Keratinocyte (primary cell): ENCODE data around the gene SIK2. TPM values are rescaled to one million over a fixed set of nuclear protein-coding genes. Genes with fewer than 3 reads are reported as not detected.

Source experiments
- DNase-seq: peaks from one replicate; pipeline ENCODE4 v3.0.0-alpha.2; 2011; ENCODE audit warnings: low read depth, missing footprints, low spot score
- FAIRE-seq: peaks from 2 replicates; lab custom pipeline; 2011; peaks lifted over from hg19 to GRCh38; lab: Jason Lieb, UNC
- H2AFZ ChIP-seq: 2 replicates; pipeline ENCODE4 v1.6.0; 2012; ENCODE audit warnings: low read length, control low read depth, inconsistent platforms; ENCODE audit not compliant: control insufficient read depth
- H3K27ac ChIP-seq: 2 replicates; pipeline ENCODE4 v1.5.1; 2011; ENCODE audit warnings: low read length; ENCODE audit not compliant: control insufficient read depth, insufficient read depth
- H3K27me3 ChIP-seq: 3 replicates; pipeline ENCODE4 v1.6.0; 2011; ENCODE audit warnings: low read length; ENCODE audit not compliant: control insufficient read depth, insufficient read depth; ENCODE audit errors: extremely low read depth
- H3K36me3 ChIP-seq, 2 experiments: 2 replicates in 1 of 2; 3 replicates in 1 of 2; pipeline ENCODE4 v1.5.1; 2011; ENCODE audit warnings: low read length in 2 of 2, mild to moderate bottlenecking in 1 of 2; ENCODE audit not compliant: control insufficient read depth in 2 of 2, insufficient read depth in 2 of 2; ENCODE audit errors: extremely low read depth in 1 of 2
- H3K4me1 ChIP-seq: 3 replicates; pipeline ENCODE4 v1.5.1; 2011; ENCODE audit warnings: low read length; ENCODE audit not compliant: control insufficient read depth, insufficient read depth; ENCODE audit errors: extremely low read depth
- H3K4me2 ChIP-seq: 3 replicates; pipeline ENCODE4 v1.6.0; 2011; ENCODE audit warnings: low read depth, low read length; ENCODE audit not compliant: control insufficient read depth, insufficient read depth; ENCODE audit errors: extremely low read depth
- H3K4me3 ChIP-seq, 3 experiments: fragments of 200-600 bp in 1 of 3; sonication (generic) in 1 of 3; 2 replicates in 2 of 3; 3 replicates in 1 of 3; pipeline ENCODE4 v1.5.1; 2011 to 2016; ENCODE audit warnings: low read length in 3 of 3, mild to moderate bottlenecking in 3 of 3, control low read depth in 2 of 3, inconsistent platforms in 1 of 3, low read depth in 1 of 3, mixed read lengths in 1 of 3, mixed run types in 1 of 3, moderate library complexity in 1 of 3; ENCODE audit not compliant: control insufficient read depth in 2 of 3, insufficient read depth in 2 of 3; ENCODE audit errors: extremely low read depth in 1 of 3
- H3K79me2 ChIP-seq: 2 replicates; pipeline ENCODE4 v1.6.0; 2012; ENCODE audit warnings: low read length; ENCODE audit not compliant: control insufficient read depth, insufficient read depth
- H3K9ac ChIP-seq: 3 replicates; pipeline ENCODE4 v1.6.0; 2011; ENCODE audit warnings: low read length; ENCODE audit not compliant: control insufficient read depth, insufficient read depth; ENCODE audit errors: extremely low read depth
- H3K9me1 ChIP-seq: 3 replicates; pipeline ENCODE4 v1.6.0; 2011; ENCODE audit warnings: low read length; ENCODE audit not compliant: control insufficient read depth, insufficient read depth; ENCODE audit errors: extremely low read depth
- H3K9me3 ChIP-seq: 2 replicates; pipeline ENCODE4 v1.5.1; 2012; ENCODE audit warnings: low read depth, low read length; ENCODE audit not compliant: control insufficient read depth
- H4K20me1 ChIP-seq: 3 replicates; pipeline ENCODE4 v1.6.0; 2011; ENCODE audit warnings: low read length; ENCODE audit not compliant: control insufficient read depth, insufficient read depth; ENCODE audit errors: extremely low read depth
- CTCF ChIP-seq, 3 experiments: IDR thresholded peaks in 1 of 3; conservative IDR thresholded peaks in 1 of 3; optimal IDR thresholded peaks in 1 of 3; 2 replicates in 2 of 3; 3 replicates in 1 of 3; pipeline versions ENCODE3 to v1.5.1; 2011; ENCODE audit warnings: low read length in 3 of 3, mild to moderate bottlenecking in 3 of 3, moderate library complexity in 2 of 3, control low read depth in 1 of 3, inconsistent platforms in 1 of 3; ENCODE audit not compliant: insufficient read depth in 2 of 3; ENCODE audit errors: extremely low read depth in 1 of 3
- EZH2 ChIP-seq: IDR thresholded peaks from one replicate; pipeline ENCODE4 v1.6.1; 2012; ENCODE audit warnings: inconsistent platforms, mild to moderate bottlenecking, low read length, moderate library complexity
- dilution Hi-C: fragments of 300-500 bp; cut with MboI; formaldehyde crosslinking; loops from one replicate; pipeline ENCODE4 v1.7.0; 2020; ENCODE audit warnings: low sequenced_read_pairs; ENCODE audit not compliant: extremely low pct_ligation_motif_present
- polyA plus RNA-seq, 5 experiments: library from polyadenylated mRNA; depleted of rRNA in 3 of 5; stranded (reverse) in 3 of 5; stranded (forward) in 1 of 5; unstranded in 1 of 5; fragments of >200 nt; gene quantifications; 1 replicate in 1 of 5; 2 replicates in 3 of 5; 3 replicates in 1 of 5; pipeline versions ENCODE4 v1.2.1 to v1.2.3, GENCODE V29; 2011 to 2012; ENCODE audit warnings: missing spikeins in 2 of 5, low read depth in 1 of 5, low replicate concordance in 1 of 5

SIK2 gene
- polyA plus RNA-seq, 1 donor (not counting 4 experiments of a cell fraction or from before 2014, with no cell fraction given) = 10.0 TPM

GRCh38 chr11:111589886-111590499, 12.3 kb upstream of the SIK2 start:
- Histone ChIP-seq H3K9me3 (no peaks in the 10 kb centered on the region), H3K79me2 (no peaks in the 10 kb centered on the region), H4K20me1 (no peaks in the 10 kb centered on the region), H3K9me1 (no peaks in the 10 kb centered on the region), H3K4me1 (peaks cover 5% of the 10 kb centered on the region), H2AFZ (no peak overlapping the region), H3K36me3 (no peaks in the 10 kb centered on the region), H3K27ac (no peak overlapping the region), H3K9ac (no peak overlapping the region), H3K4me2 (no peak overlapping the region), H3K4me3 (no peak overlapping the region), H3K27me3 (no peaks in the 10 kb centered on the region)
- DNase-seq (no peak), FAIRE-seq (no peak)
- TF ChIP-seq CTCF (optimal IDR thresholded peaks at IDR 0.05 in 1 of 3, IDR thresholded peaks at IDR 0.05 in 1 of 3, conservative IDR thresholded peaks at IDR 0.05 in 1 of 3; ENCODE audit: extremely low read depth in 1 of 3, insufficient read depth in 2 of 3, low read length in 3 of 3) (no peak), EZH2 (no peak)
- dilution Hi-C loops = no loop called here

GRCh38 chr11:111591187-111591960, 10.9 kb upstream of the SIK2 start:
- TF ChIP-seq EZH2 = no peak
- no peak for TF ChIP-seq CTCF (optimal IDR thresholded peaks at IDR 0.05 in 1 of 3, IDR thresholded peaks at IDR 0.05 in 1 of 3, conservative IDR thresholded peaks at IDR 0.05 in 1 of 3; ENCODE audit: extremely low read depth in 1 of 3, insufficient read depth in 2 of 3, low read length in 3 of 3)
- Histone ChIP-seq H3K27me3 (no peaks in the 10 kb centered on the region), H3K79me2 (no peaks in the 10 kb centered on the region), H3K9me3 (no peaks in the 10 kb centered on the region), H3K27ac (no peak overlapping the region), H3K4me1 (no peaks in the 10 kb centered on the region), H4K20me1 (no peaks in the 10 kb centered on the region), H3K4me3 (no peak overlapping the region), H3K9ac (no peak overlapping the region), H3K4me2 (no peak overlapping the region), H2AFZ (no peak overlapping the region), H3K36me3 (no peaks in the 10 kb centered on the region), H3K9me1 (no peaks in the 10 kb centered on the region)
- dilution Hi-C loops = no loop called here
- DNase-seq (no peak), FAIRE-seq (no peak)
